Fibroblast of the aortic adventitia (primary cell): Measurements from ENCODE around the gene ANKRD6. TPM values are rescaled to one million over a fixed set of nuclear protein-coding genes. Genes with fewer than 3 reads are reported as not detected.

ENCODE experiments used
- DNase-seq: peaks from one replicate; pipeline ENCODE4 v3.0.0-alpha.2; 2010; ENCODE audit warnings: low read depth
- H3K4me3 ChIP-seq: 2 replicates; pipeline ENCODE4 v1.5.1; 2011; ENCODE audit warnings: low read depth, mild to moderate bottlenecking, control low read depth, low read length, moderate library complexity
- total RNA-seq: library from RNA; depleted of rRNA; stranded (reverse); fragments of >200 nt; gene quantifications from 2 replicates; pipeline ENCODE4 v1.2.3, GENCODE V29; 2012; ENCODE audit warnings: low replicate concordance
- TF ChIP-seq, protein P1 (sequence below): IDR thresholded peaks from 2 replicates; pipeline ENCODE4 v1.5.1; 2011; ENCODE audit warnings: mild to moderate bottlenecking, low read length, control low read depth, inconsistent platforms; ENCODE audit not compliant: insufficient read depth

The ANKRD6 gene
- total RNA-seq, 1 donor, result 14.6 TPM

GRCh38 chr6:89583559-89583958 is 150.6 kb downstream of the ANKRD6 start:
- no peak overlapping the region for H3K4me3 ChIP-seq
- DNase-seq, result no peak
- TF ChIP-seq, protein P1, sequence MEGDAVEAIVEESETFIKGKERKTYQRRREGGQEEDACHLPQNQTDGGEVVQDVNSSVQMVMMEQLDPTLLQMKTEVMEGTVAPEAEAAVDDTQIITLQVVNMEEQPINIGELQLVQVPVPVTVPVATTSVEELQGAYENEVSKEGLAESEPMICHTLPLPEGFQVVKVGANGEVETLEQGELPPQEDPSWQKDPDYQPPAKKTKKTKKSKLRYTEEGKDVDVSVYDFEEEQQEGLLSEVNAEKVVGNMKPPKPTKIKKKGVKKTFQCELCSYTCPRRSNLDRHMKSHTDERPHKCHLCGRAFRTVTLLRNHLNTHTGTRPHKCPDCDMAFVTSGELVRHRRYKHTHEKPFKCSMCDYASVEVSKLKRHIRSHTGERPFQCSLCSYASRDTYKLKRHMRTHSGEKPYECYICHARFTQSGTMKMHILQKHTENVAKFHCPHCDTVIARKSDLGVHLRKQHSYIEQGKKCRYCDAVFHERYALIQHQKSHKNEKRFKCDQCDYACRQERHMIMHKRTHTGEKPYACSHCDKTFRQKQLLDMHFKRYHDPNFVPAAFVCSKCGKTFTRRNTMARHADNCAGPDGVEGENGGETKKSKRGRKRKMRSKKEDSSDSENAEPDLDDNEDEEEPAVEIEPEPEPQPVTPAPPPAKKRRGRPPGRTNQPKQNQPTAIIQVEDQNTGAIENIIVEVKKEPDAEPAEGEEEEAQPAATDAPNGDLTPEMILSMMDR, result no peak

GRCh38 chr6:89584539-89584938 is 151.6 kb downstream of the ANKRD6 start:
- H3K4me3 ChIP-seq, result no peak overlapping the region
- DNase-seq, result no peak
- TF ChIP-seq, protein P1, result no peak

- no peak overlapping the region for H3K4me3 ChIP-seq
- DNase-seq, result peak; percentile 26
- TF ChIP-seq, protein P1, result no peak
Observed at GRCh38 chr6:89585154-89585553, 152.2 kb downstream of the ANKRD6 start.

DNA sequence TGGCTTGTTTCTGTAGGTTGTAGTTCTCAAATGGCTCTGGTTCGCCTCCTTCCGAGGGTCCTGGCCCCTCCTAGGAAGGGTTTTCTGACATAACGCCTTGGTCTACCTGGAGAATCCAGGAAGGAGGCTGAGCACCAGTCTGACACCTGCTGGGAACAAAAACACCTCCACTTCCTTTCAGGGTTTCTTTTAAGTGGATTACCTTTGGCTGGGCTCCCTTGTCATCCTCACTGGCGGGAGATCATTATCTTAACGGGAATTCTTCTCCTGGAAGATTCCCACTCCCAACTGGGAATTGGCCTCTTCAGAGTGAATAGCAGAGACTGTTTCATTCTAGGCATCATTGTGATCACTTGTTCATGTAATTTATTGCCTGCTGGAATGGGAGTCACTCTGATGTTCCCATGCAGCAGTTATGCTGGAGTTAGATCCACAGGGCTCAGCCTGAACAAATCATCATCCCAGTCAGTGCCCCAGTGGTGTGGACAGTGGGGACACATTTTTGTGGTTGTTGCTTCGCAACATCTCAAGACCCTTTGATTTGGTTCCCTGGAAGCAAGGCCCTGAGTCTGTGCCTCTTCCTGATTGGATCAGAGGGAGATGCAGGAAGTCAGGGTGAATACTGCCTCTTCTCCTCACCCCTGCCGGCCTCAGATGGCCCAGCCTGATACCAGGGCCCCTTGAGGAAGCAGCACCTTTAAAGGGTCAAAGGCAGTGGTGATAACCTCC is 156.5 kb downstream of the ANKRD6 start:
- no peak for DNase-seq
- no peak overlapping the region for H3K4me3 ChIP-seq
- TF ChIP-seq, protein P1, result no peak

DNA sequence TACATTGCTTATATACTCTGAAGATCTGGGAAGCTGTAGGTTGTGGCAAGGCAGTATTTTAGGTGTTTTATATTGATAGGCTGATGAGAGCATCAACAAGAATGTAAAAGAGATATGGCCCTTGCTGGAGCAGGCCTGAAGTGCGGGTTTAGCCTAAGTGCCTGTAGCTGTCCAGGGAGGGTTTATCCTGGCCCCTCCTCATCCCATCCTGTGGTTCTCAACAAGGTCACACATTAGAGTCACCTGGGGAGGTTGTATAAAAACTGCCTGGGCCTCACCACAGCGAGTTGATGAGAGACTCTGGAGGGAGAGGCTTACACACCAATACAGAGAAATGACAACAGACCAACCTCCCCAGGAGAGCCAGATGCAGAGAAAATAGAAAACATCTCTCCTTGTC is 157.2 kb downstream of the ANKRD6 start:
- TF ChIP-seq, protein P1, result no peak
- no peak overlapping the region for H3K4me3 ChIP-seq
- DNase-seq, result no peak

DNA sequence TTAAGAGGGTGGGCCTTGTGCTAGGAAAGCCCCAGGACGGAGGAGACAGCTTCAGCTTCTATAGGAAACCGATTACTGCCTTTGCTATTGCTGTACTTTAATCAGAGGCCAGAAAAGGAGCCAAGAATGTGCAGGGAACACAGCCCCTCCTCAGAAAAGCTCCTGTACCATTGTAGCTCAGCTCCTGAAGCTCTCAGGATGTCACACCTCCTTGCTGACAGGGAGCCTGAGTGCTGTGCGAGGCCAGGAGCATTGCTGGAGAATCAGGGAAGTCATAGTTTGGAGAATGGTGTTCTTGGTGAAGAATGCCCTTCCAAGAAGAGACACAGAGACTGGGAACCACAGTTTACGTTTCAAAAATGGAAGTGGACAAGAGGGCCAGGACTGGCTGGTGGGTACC is 158.8 kb downstream of the ANKRD6 start:
- TF ChIP-seq, protein P1, result no peak
- DNase-seq, result no peak
- no peak overlapping the region for H3K4me3 ChIP-seq

DNA sequence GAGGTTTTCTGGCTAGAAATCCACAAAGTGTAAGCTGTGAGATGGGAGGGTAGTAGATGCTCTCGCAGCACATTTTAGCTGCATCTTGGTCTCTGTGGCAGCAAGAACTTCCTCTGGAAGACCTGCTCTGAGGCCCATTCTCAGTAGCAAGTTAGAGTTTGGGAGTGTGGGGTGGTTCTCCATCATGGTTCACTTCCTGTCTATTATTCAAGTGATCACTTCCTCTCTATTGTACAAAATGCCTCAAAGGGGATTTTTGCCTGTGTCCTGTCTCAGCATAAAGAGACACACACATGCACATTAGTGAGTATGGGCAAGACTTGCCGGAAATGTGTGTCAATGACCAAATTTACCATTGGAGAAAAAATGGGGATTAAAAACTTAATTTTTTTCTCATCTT is 163.1 kb downstream of the ANKRD6 start:
- TF ChIP-seq, protein P1, result no peak
- no peak for DNase-seq

More for the DNA sequence above, 163.1 kb downstream of the ANKRD6 start:
- H3K4me3 ChIP-seq, result no peak overlapping the region
